HUES64 (cell line): Measurements from ENCODE around the gene CNPPD1.

Source experiments
- H3K27ac ChIP-seq: 2 replicates; pipeline ENCODE4 v1.7.0; 2013; ENCODE audit warnings: low read depth, low read length, inconsistent platforms
- H3K27me3 ChIP-seq: 2 replicates; pipeline ENCODE4 v1.6.1; 2013; ENCODE audit warnings: mild to moderate bottlenecking, low read length; ENCODE audit not compliant: insufficient read depth
- H3K36me3 ChIP-seq: 2 replicates; pipeline ENCODE4 v1.6.1; 2013; ENCODE audit warnings: mild to moderate bottlenecking, low read length; ENCODE audit not compliant: insufficient read depth
- H3K4me1 ChIP-seq: 2 replicates; pipeline ENCODE4 v1.6.1; 2013; ENCODE audit warnings: mild to moderate bottlenecking, low read length, moderate library complexity; ENCODE audit not compliant: insufficient read depth
- H3K4me3 ChIP-seq: 2 replicates; pipeline ENCODE4 v1.5.1; 2013; ENCODE audit warnings: mild to moderate bottlenecking, low read length, moderate library complexity
- H3K9ac ChIP-seq: 2 replicates; pipeline ENCODE4 v1.6.1; 2013; ENCODE audit warnings: mild to moderate bottlenecking, low read depth, low read length
- H3K9me3 ChIP-seq: 2 replicates; pipeline ENCODE4 v1.6.1; 2013; ENCODE audit warnings: low read depth, low read length; ENCODE audit not compliant: insufficient read depth
- WGBS: fragments of 150-250, 120-280 bp; methylation state at CpG from one replicate; pipeline ENCODE4 v1.1.7; 2013; ENCODE audit warnings: missing lambda C conversion rate; 5-methylcytosine and 5-hydroxymethylcytosine counted together

Gene CNPPD1

GRCh38 chr2:219149667-219150066, 27.1 kb downstream of the CNPPD1 start:
- Histone ChIP-seq H3K9me3 (no peaks in the 10 kb centered on the region), H3K27ac (no peak overlapping the region), H3K4me3 (no peak overlapping the region), H3K36me3 (peaks cover 50% of the 10 kb centered on the region), H3K27me3 (no peaks in the 10 kb centered on the region), H3K9ac (no peak overlapping the region), H3K4me1 (no peaks in the 10 kb centered on the region)
- WGBS: 91% methylated on average over 1 of the region's 1 CpG

GRCh38 chr2:219142329-219142728, 34.4 kb downstream of the CNPPD1 start:
- Histone ChIP-seq H3K27me3 (no peaks in the 10 kb centered on the region), H3K4me3 (no peak overlapping the region), H3K36me3 (peaks cover 40% of the 10 kb centered on the region), H3K27ac (no peak overlapping the region), H3K4me1 (no peaks in the 10 kb centered on the region), H3K9ac (no peak overlapping the region), H3K9me3 (no peaks in the 10 kb centered on the region)
- 86% methylated on average over 6 of the region's 6 CpGs for WGBS

- peaks cover 26% of the 10 kb centered on the region for H3K36me3 ChIP-seq
- WGBS: over 99% methylated on average over 3 of the region's 3 CpGs
- H3K4me3 ChIP-seq: no peak overlapping the region
Observed at GRCh38 chr2:219140722-219141121, 36.0 kb downstream of the CNPPD1 start.

GRCh38 chr2:219133976-219134375, 42.7 kb downstream of the CNPPD1 start:
- H3K9me3 ChIP-seq: no peaks in the 10 kb centered on the region
- no peaks in the 10 kb centered on the region for H3K36me3 ChIP-seq
- no peaks in the 10 kb centered on the region for H3K4me1 ChIP-seq
- no peak overlapping the region for H3K9ac ChIP-seq
- H3K27me3 ChIP-seq: no peaks in the 10 kb centered on the region
- no peak overlapping the region for H3K27ac ChIP-seq
- 70% methylated on average over 4 of the region's 4 CpGs for WGBS
- H3K4me3 ChIP-seq: no peak overlapping the region

More at GRCh38 chr2:219140722-219141121, 36.0 kb downstream of the CNPPD1 start:
- H3K4me1 ChIP-seq: no peaks in the 10 kb centered on the region
- H3K27me3 ChIP-seq: no peaks in the 10 kb centered on the region
- no peaks in the 10 kb centered on the region for H3K9me3 ChIP-seq
- H3K27ac ChIP-seq: no peak overlapping the region
- H3K9ac ChIP-seq: no peak overlapping the region

GRCh38 chr2:219131744-219132143, 45.0 kb downstream of the CNPPD1 start:
- Histone ChIP-seq H3K9me3 (no peaks in the 10 kb centered on the region), H3K27ac (no peak overlapping the region), H3K9ac (no peak overlapping the region), H3K4me1 (no peaks in the 10 kb centered on the region), H3K27me3 (no peaks in the 10 kb centered on the region), H3K4me3 (no peak overlapping the region), H3K36me3 (no peaks in the 10 kb centered on the region)
- WGBS: 92% methylated on average over 4 of the region's 4 CpGs

GRCh38 chr2:219131327-219131726, 45.4 kb downstream of the CNPPD1 start:
- no peaks in the 10 kb centered on the region for H3K36me3 ChIP-seq
- H3K27ac ChIP-seq: no peak overlapping the region
- WGBS: 88% methylated on average over 3 of the region's 3 CpGs
- no peaks in the 10 kb centered on the region for H3K27me3 ChIP-seq
- no peaks in the 10 kb centered on the region for H3K4me1 ChIP-seq
- no peaks in the 10 kb centered on the region for H3K9me3 ChIP-seq
- H3K9ac ChIP-seq: no peak overlapping the region
- H3K4me3 ChIP-seq: no peak overlapping the region

- WGBS: 96% methylated on average over 14 of the region's 16 CpGs
- Histone ChIP-seq H3K4me3 (no peak overlapping the region), H3K9ac (no peak overlapping the region), H3K27me3 (no peaks in the 10 kb centered on the region), H3K27ac (no peak overlapping the region), H3K36me3 (no peaks in the 10 kb centered on the region), H3K4me1 (no peaks in the 10 kb centered on the region), H3K9me3 (no peaks in the 10 kb centered on the region)
Observed at GRCh38 chr2:219129589-219129988, 47.1 kb downstream of the CNPPD1 start.

GRCh38 chr2:219128396-219128795, 48.3 kb downstream of the CNPPD1 start:
- no peak overlapping the region for H3K9ac ChIP-seq
- no peaks in the 10 kb centered on the region for H3K27me3 ChIP-seq
- H3K4me1 ChIP-seq: no peaks in the 10 kb centered on the region
- H3K4me3 ChIP-seq: no peak overlapping the region
- H3K9me3 ChIP-seq: no peaks in the 10 kb centered on the region
- H3K36me3 ChIP-seq: no peaks in the 10 kb centered on the region
- no peak overlapping the region for H3K27ac ChIP-seq
- 75% methylated on average over 7 of the region's 7 CpGs for WGBS

GRCh38 chr2:219127037-219127635, 49.6 kb downstream of the CNPPD1 start:
- H3K36me3 ChIP-seq: no peaks in the 10 kb centered on the region
- H3K27ac ChIP-seq: no peak overlapping the region
- 65% methylated on average over 2 of the region's 2 CpGs for WGBS
- no peaks in the 10 kb centered on the region; the same call in 1 of the 2 replicates for H3K4me1 ChIP-seq
- no peak overlapping the region for H3K4me3 ChIP-seq
- H3K27me3 ChIP-seq: no peaks in the 10 kb centered on the region
- no peak overlapping the region; the same call in 1 of the 2 replicates for H3K9ac ChIP-seq
- H3K9me3 ChIP-seq: no peaks in the 10 kb centered on the region

GRCh38 chr2:219126555-219126954, 50.2 kb downstream of the CNPPD1 start:
- Histone ChIP-seq H3K4me3 (no peak overlapping the region), H3K36me3 (no peaks in the 10 kb centered on the region), H3K27ac (no peak overlapping the region), H3K4me1 (no peaks in the 10 kb centered on the region; the same call in 1 of the 2 replicates), H3K9me3 (no peaks in the 10 kb centered on the region), H3K27me3 (no peaks in the 10 kb centered on the region), H3K9ac (no peak overlapping the region)
- WGBS: 92% methylated on average over 3 of the region's 3 CpGs

GRCh38 chr2:219125886-219126270, 50.8 kb downstream of the CNPPD1 start:
- Histone ChIP-seq H3K27me3 (no peaks in the 10 kb centered on the region), H3K36me3 (no peaks in the 10 kb centered on the region), H3K4me1 (no peaks in the 10 kb centered on the region; the same call in 1 of the 2 replicates), H3K9ac (no peak overlapping the region), H3K27ac (no peak overlapping the region), H3K4me3 (no peak overlapping the region), H3K9me3 (no peaks in the 10 kb centered on the region)
- no CpG with 5 or more reads among the region's 1 CpG for WGBS
